Activated CD8-positive, alpha-beta T cell treated with anti-CD3 and anti-CD28 coated beads, Interleukin-2, amount 10 ng/mL, durations not matched to agents 7 days and 5 days (primary cell): ENCODE results near the gene DIDO1. TPM values are rescaled to one million over a fixed set of nuclear protein-coding genes. Genes with fewer than 3 reads are reported as not detected.

Source experiments
- ATAC-seq: fragments of 150-1000 bp; cut with Tn5 transposase; one replicate; pipeline ENCODE4 v1.10.0; 2021; ENCODE audit warnings: moderate library complexity
- CTCF ChIA-PET: fragments of 350-600 bp; sonication (Branson Sonifier 250); formaldehyde crosslinking; loops from one replicate; lab custom pipeline; 2021; ENCODE audit warnings: antibody characterized with exemption; lab: Charles Lee
- POLR2A ChIA-PET: fragments of 350-600 bp; sonication (Branson Sonifier 250); formaldehyde crosslinking; loops from one replicate; lab custom pipeline; 2021; ENCODE audit warnings: antibody characterized with exemption; lab: Charles Lee
- DNase-seq: peaks from one replicate; pipeline ENCODE4 v3.0.0-alpha.2; 2020
- H3K27ac Mint-ChIP-seq: one replicate; pipeline ENCODE4 v1.8.0; 2021; ENCODE audit warnings: mild to moderate bottlenecking, mixed read lengths
- H3K27me3 Mint-ChIP-seq: one replicate; pipeline ENCODE4 v1.8.0; 2021; ENCODE audit warnings: low read depth, mixed read lengths
- H3K36me3 Mint-ChIP-seq: one replicate; pipeline ENCODE4 v1.8.0; 2021; ENCODE audit warnings: low read depth, mixed read lengths
- H3K4me1 Mint-ChIP-seq: one replicate; pipeline ENCODE4 v1.8.0; 2021; ENCODE audit warnings: low read depth, mixed read lengths
- H3K4me3 Mint-ChIP-seq: one replicate; pipeline ENCODE4 v1.8.0; 2021; ENCODE audit warnings: mild to moderate bottlenecking, mixed read lengths
- H3K9me3 Mint-ChIP-seq: one replicate; pipeline ENCODE4 v1.8.0; 2022; ENCODE audit warnings: mixed read lengths; ENCODE audit not compliant: insufficient read depth
- total RNA-seq, 2 experiments: library from RNA; stranded (reverse); gene quantifications; one replicate each; pipeline ENCODE4 v1.2.3, GENCODE V29; 2021

The DIDO1 gene
- 10 to 100 TPM; 69.6 to 74.0 TPM for total RNA-seq

DNA sequence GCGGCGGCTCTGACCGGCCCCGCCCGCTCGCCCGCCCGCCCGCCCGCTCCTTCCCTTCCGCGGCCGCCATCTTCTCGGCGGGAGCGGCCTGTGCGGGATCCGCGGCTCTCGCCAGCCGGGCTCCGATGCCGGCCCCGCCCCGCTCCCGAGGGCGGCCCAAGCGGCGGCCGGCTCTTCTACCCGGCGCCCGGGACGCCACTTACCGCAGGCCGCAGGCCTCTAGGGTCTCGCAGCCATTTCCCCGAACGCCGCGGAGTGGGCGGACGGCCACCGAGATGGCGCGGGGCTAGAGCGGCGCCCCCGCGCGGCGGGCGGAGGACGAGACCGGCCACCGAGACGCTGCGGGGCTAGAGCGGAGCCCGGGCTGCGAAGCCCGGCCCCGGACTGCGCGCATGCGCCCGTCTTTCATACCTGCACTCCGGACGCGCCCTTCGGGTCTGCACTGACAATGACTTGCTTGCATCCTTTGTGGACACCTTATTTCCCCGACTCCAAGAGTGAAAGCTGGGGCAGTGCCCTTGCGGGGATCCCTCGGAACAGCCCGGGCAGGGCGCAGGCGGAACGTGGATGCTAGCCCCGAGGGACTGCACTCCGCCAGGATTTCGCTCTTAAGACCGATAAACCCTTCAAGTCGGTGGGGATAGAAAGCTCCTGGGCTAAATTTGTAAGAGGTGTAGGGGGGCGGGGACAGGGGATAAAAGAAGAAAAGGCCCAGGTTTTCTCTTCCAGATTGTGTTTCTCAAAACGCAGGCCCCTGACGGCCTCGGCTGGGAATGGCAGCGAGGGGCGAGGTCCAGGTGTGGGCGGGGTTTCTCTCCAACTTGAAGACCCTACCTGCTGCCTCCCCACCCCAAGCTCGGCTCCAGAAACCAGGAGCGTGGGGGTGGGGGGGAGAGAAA is at the start of gene DIDO1:
Gene DIDO1 (minus strand): TSS at position 277 of the 899 bp plus-strand sequence.
- peaks cover 31% of the 10 kb centered on the region for H3K36me3 Mint-ChIP-seq
- ATAC-seq = peak; percentile 76
- no peaks in the 10 kb centered on the region for H3K9me3 Mint-ChIP-seq
- no peaks in the 10 kb centered on the region for H3K27me3 Mint-ChIP-seq
- H3K27ac Mint-ChIP-seq = peak within 1 kb of the TSS; percentile 96
- DNase-seq = peak; percentile 89
- H3K4me3 Mint-ChIP-seq = peak within 1 kb of the TSS; percentile 92
- POLR2A ChIA-PET = interaction anchor here (0.7 to 7.2 kb wide), 8 partner anchors 8 to 284 kb away, joined by 4 to 82 read pairs (median 4); partner anchors contain the start of genes GID8, SLC17A9 and SLCO4A1
- H3K4me1 Mint-ChIP-seq = peaks cover 72% of the 10 kb centered on the region
- CTCF ChIA-PET = interaction anchor here (0.6 to 13.5 kb wide), 10 partner anchors 8 to 104 kb away, joined by 3 to 182 read pairs (median 4); partner anchors contain the start of gene GID8

DNA sequence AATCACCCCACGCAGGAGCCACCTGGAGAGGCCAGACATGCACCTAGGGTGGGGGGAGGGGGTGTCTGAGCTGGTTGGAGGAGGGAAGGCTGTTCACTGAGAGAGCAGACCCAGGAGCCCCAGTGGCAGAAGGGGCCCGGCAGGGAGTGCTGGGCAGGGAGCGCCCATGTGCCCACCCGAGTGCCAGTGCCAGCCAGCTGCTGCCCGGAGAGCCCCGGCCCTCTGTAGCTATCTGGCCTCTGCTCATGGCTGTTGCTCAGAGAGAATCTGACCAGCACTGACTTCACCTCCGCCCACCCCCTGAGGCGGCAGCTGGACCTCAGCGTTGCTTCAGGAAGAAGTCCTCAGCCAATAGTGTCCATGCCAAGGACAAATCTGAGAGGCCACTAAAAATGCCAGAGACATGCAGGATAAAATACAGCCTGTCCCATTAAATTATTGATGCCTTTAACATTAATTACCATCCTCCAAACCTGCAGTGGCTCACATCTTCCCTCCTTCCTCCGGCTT is 49.0 kb upstream of the DIDO1 start:
- Mint-ChIP-seq H3K27me3 (peaks cover 60% of the 10 kb centered on the region), H3K9me3 (no peaks in the 10 kb centered on the region)
- CTCF ChIA-PET = interaction anchor here (1.1 to 2.1 kb wide), 3 partner anchors 16 to 26 kb away, joined by 3 to 6 read pairs (median 3); no protein-coding TSS in a partner anchor

DNA sequence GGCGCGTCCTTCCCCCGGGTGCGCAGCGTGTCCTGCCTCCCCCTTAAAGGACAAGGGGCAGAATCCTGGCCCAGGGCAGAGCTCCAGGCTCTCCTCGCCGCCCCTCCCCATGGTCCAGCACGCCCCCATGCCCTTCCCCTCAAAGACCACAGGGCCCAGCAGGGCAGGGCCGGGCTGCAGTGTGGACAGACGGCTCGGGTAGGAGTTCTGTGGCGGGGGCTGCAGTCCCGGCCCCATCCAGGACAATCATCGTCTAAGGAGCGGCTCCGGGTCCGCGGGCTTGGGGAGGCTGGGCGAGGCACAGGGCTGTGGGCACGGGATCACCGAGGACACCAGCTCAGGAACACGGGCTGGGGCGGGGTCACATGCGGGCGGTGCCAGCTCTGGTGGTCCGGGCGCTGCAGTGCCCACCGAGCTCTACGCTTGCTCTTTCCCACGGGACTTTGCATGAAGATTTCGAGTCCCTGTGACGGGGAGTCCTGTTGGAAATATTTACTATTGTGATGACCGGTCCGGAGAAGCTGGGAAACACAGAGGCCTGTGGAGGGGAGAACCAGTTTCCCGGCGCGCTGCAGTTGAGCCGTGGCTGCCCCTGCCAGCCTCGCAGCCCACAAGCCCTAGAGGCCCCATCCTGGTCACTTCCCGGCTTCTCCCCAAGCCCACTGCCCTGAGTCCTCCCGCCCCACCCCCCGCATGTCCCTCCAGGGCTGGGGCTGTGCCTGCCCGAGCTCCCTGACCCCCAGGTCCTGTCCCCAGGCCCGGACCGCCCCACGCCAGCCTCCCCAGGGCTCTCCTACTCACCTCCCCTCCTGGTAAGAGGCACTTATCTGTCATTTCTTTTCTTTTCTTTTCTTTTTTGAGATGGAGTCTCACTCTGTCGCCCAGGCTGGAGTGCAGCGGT is 46.8 kb upstream of the DIDO1 start:
- H3K4me3 Mint-ChIP-seq = no peak overlapping the region
- CTCF ChIA-PET = interaction anchor here (0.6 to 3.7 kb wide), 23 partner anchors 9 to 250 kb away, joined by 3 to 56 read pairs (median 4); partner anchors contain the start of genes BHLHE23 and TCFL5
- H3K9me3 Mint-ChIP-seq = no peaks in the 10 kb centered on the region
- H3K27me3 Mint-ChIP-seq = peaks cover 42% of the 10 kb centered on the region
- POLR2A ChIA-PET = interaction anchor here (1.0 to 1.2 kb wide), 3 partner anchors 24 to 36 kb away, joined by 3 to 7 read pairs (median 3); no protein-coding TSS in a partner anchor
- no peak for DNase-seq
- no peak for ATAC-seq
- peaks cover 18% of the 10 kb centered on the region for H3K4me1 Mint-ChIP-seq
- H3K36me3 Mint-ChIP-seq = no peaks in the 10 kb centered on the region
- H3K27ac Mint-ChIP-seq = no peak overlapping the region

More for the DNA sequence above, 49.0 kb upstream of the DIDO1 start:
- POLR2A ChIA-PET = interaction anchor here (1.0 kb wide), 1 partner anchor 33 kb away, joined by 5 read pairs; no protein-coding TSS in a partner anchor
- no peak overlapping the region for H3K4me3 Mint-ChIP-seq
- DNase-seq (no peak), ATAC-seq (no peak)
- H3K4me1 Mint-ChIP-seq = peaks cover 35% of the 10 kb centered on the region
- no peaks in the 10 kb centered on the region for H3K36me3 Mint-ChIP-seq
- no peak overlapping the region for H3K27ac Mint-ChIP-seq

- H3K36me3 Mint-ChIP-seq = no peaks in the 10 kb centered on the region
- H3K27ac Mint-ChIP-seq = no peak overlapping the region
- peaks cover 42% of the 10 kb centered on the region for H3K27me3 Mint-ChIP-seq
- peaks cover 11% of the 10 kb centered on the region for H3K4me1 Mint-ChIP-seq
- peak; percentile 90 for DNase-seq
- ChIA-PET POLR2A (interaction anchor here (1.0 to 1.2 kb wide), 3 partner anchors 23 to 37 kb away, joined by 3 to 7 read pairs (median 3); no protein-coding TSS in a partner anchor), CTCF (interaction anchor here (0.6 to 3.7 kb wide), 24 partner anchors 9 to 251 kb away, joined by 3 to 56 read pairs (median 4); partner anchors contain the start of genes BHLHE23 and TCFL5)
- peak overlapping the region; percentile 19 for H3K4me3 Mint-ChIP-seq
- peak; percentile 97 for ATAC-seq
- H3K9me3 Mint-ChIP-seq = no peaks in the 10 kb centered on the region
Observed at GRCh38 chr20:62971950-62972844, 45.9 kb upstream of the DIDO1 start.

DNA sequence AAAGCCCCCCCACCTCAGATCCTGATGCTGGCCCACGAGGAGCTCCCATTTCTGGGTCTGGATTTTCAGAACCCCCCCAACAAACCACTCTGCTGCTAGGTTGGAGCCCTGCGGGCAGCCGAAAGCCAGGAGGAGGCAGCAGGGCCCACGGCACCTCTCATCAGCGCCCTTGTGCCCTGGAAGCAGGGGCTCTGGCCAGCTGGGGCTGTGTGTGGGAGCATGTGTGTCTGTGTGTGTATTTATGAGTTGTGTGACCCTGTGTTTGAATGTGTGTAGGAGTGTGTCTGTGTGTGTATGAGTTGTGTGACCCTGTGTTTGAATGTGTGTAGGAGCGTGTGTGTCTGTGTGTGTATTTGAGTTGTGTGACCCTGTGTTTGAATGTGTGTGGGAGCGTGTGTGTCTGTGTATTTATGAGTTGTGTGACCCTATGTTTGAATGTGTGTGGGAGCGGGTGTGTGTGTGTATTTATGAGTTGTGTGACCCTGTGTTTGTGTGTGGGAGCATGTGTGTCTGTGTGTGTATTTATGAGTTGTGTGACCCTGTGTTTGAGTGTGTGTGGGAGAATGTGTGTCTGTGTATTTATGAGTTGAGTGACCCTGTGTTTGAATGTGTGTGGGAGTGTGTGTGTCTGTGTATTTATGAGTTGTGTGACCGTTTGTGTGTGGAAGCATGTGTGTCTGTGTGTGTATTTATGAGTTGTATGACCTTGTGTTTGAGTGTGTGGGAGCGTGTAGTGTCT is 45.1 kb upstream of the DIDO1 start:
- Mint-ChIP-seq H3K36me3 (no peaks in the 10 kb centered on the region), H3K27ac (no peak overlapping the region)
- DNase-seq = no peak

DNA sequence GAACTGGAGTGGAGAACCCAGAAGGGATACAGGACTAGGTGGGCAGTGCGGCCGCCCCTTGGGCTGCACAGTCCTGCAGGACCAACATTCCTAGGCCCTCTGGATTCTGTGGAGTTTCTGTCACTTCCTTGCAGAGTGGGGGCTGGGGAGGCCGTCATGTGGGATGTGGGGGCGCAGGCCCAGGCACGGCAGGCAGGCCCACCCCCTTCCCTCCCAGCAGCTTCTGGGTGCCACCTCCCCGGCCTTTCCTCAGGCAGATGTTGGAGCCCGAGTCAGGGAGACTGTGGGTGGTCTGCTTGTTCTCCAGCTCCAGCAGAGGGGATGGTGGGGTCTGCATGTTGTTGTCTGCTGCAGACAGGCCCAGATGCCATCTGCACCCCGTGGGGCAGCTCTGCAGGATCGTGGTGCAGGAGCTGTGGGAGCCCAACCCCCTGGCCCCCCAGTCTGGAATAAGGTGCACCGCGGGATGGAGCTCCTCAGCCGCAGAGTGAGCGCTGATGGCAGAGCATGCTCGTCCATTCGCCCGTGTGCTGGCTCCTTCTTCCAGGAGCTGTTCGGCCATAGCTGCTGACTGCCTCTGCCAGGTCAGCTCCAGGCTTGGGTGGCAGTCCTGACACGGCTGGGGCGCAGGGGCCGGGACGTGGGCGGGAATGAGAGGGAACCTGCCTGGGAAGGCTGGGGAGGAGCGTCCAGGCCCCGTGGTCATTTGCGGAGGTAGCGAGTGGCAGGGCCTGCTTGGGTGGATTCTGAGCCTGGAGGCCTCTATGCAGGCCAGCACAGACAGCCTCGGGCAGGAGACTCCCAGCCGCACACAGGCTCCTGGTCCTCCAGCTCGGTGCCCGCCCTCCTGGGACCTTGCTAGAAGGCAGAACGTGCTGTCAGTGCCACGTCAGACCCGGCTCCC is 44.3 kb upstream of the DIDO1 start:
- ChIA-PET POLR2A (interaction anchor here (0.6 kb wide), 1 partner anchor 77 kb away, joined by 3 read pairs; no protein-coding TSS in a partner anchor), CTCF (interaction anchor here (1.2 to 3.7 kb wide), 3 partner anchors 17 to 39 kb away, joined by 3 to 56 read pairs (median 3); no protein-coding TSS in a partner anchor)
- H3K27me3 Mint-ChIP-seq = peaks cover 33% of the 10 kb centered on the region
- no peak overlapping the region for H3K4me3 Mint-ChIP-seq
- H3K9me3 Mint-ChIP-seq = no peaks in the 10 kb centered on the region
- peaks cover 11% of the 10 kb centered on the region for H3K4me1 Mint-ChIP-seq
- ATAC-seq (no peak), DNase-seq (no peak)
- no peak overlapping the region for H3K27ac Mint-ChIP-seq
- H3K36me3 Mint-ChIP-seq = peaks cover 2% of the 10 kb centered on the region

More for the DNA sequence above, 45.1 kb upstream of the DIDO1 start:
- CTCF ChIA-PET = interaction anchor here (0.9 to 3.7 kb wide), 6 partner anchors 10 to 124 kb away, joined by 3 to 56 read pairs (median 4); no protein-coding TSS in a partner anchor
- H3K9me3 Mint-ChIP-seq = no peaks in the 10 kb centered on the region
- H3K4me1 Mint-ChIP-seq = peaks cover 11% of the 10 kb centered on the region
- POLR2A ChIA-PET = no interaction called here
- no peak for ATAC-seq
- peaks cover 37% of the 10 kb centered on the region for H3K27me3 Mint-ChIP-seq
- H3K4me3 Mint-ChIP-seq = no peak overlapping the region

DNA sequence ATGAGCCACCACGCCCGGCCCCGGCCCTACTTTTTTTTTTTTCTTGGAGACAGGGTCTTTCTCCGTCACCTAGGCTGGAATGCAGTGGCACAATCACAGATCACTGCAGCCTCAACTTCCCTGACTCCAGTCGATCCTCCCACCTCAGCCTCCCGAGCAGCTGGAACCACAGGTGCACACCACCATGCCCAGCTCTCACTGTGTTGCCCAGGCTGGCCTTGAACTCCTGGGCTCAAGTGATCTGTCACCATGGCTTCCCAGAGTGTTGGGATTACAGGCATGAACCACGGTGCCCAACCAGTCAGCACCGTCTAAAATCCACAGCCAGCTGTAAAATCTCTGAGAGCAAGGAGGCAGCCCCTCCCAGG is 43.6 kb upstream of the DIDO1 start:
- no peak for DNase-seq
- Mint-ChIP-seq H3K4me1 (peaks cover 11% of the 10 kb centered on the region), H3K4me3 (no peak overlapping the region), H3K27me3 (peaks cover 31% of the 10 kb centered on the region), H3K36me3 (peaks cover 3% of the 10 kb centered on the region), H3K9me3 (no peaks in the 10 kb centered on the region), H3K27ac (no peak overlapping the region)
- ATAC-seq = no peak
- ChIA-PET POLR2A (no interaction called here), CTCF (interaction anchor here (1.2 to 3.7 kb wide), 3 partner anchors 16 to 39 kb away, joined by 3 to 56 read pairs (median 3); no protein-coding TSS in a partner anchor)

- DNase-seq (no peak), ATAC-seq (no peak)
- Mint-ChIP-seq H3K27me3 (peaks cover 26% of the 10 kb centered on the region), H3K9me3 (no peaks in the 10 kb centered on the region), H3K4me3 (no peak overlapping the region), H3K4me1 (peaks cover 11% of the 10 kb centered on the region), H3K27ac (no peak overlapping the region), H3K36me3 (peaks cover 3% of the 10 kb centered on the region)
- CTCF ChIA-PET = no interaction called here
- POLR2A ChIA-PET = no interaction called here
Observed at GRCh38 chr20:62969179-62969760, 43.0 kb upstream of the DIDO1 start.
